Adrenal gland (tissue), 12 donors: ENCODE data around the gene PLCH2. TPM values are rescaled to one million over a fixed set of nuclear protein-coding genes. Genes with fewer than 3 reads are reported as not detected.
A peak's percentile ranks its signal among the peaks of the same experiment; 100 is the strongest.
"Not testable (repeated sequence)": the region's sequence is repeated elsewhere in the genome, so short reads cannot be mapped to it uniquely, and the experiment has no call there.

Experiments used
- DNase-seq, 7 donors: peaks; one replicate each; pipeline ENCODE4 v3.0.0-alpha.2; 2019 to 2020
- H3K27ac ChIP-seq, 5 donors: fragments of 200-600 bp; sonication (generic) in 4 of 5; 1 replicate in 3 of 5; 2 replicates in 2 of 5; pipeline versions ENCODE4 v1.5.1 to v1.8.0; 2016 to 2020; ENCODE audit warnings: mild to moderate bottlenecking in 1 of 5
- H3K27me3 ChIP-seq: fragments of 200-600 bp; 2 replicates; pipeline ENCODE4 v1.8.0; 2021
- H3K36me3 ChIP-seq, 2 donors: fragments of 200-600 bp; replicated peaks in 1 of 2; 1 replicate in 1 of 2; 2 replicates in 1 of 2; pipeline versions ENCODE4 v1.5.1 to v1.8.0; 2018 to 2022
- H3K4me1 ChIP-seq, 2 donors: fragments of 200-600 bp; replicated peaks in 1 of 2; 1 replicate in 1 of 2; 2 replicates in 1 of 2; pipeline versions ENCODE4 v1.5.1 to v1.8.0; 2018 to 2021
- H3K4me3 ChIP-seq, 4 donors: fragments of 200-600 bp; sonication (generic) in 3 of 4; one replicate each; pipeline ENCODE4 v1.5.1; 2016 to 2018
- H3K9me3 ChIP-seq, 3 donors: fragments of 200-600 bp; sonication (generic) in 1 of 3; replicated peaks in 1 of 3; 1 replicate in 2 of 3; 2 replicates in 1 of 3; pipeline versions ENCODE4 v1.5.1 to v1.8.0; 2016 to 2021
- CTCF ChIP-seq, 6 experiments: fragments of 450-650 bp in 4 of 6; fragments of 200-600 bp in 2 of 6; sonication (generic) in 1 of 6; IDR thresholded peaks; 1 replicate in 5 of 6; 2 replicates in 1 of 6; pipeline versions ENCODE4 v1.5.1 to v1.8.0; 2016 to 2021; ENCODE audit warnings: antibody characterized with exemption in 6 of 6, mild to moderate bottlenecking in 2 of 6, moderate library complexity in 1 of 6
- POLR2A ChIP-seq, 2 donors: fragments of 450-650 bp; IDR thresholded peaks; one replicate each; pipeline ENCODE4 v1.6.1; 2017; ENCODE audit warnings: antibody characterized with exemption in 2 of 2, mild to moderate bottlenecking in 2 of 2, moderate library complexity in 1 of 2
- WGBS, 4 donors: extraction: QIAGEN DNeasy Blood & Tissue Kit in 2 of 4; methylation state at CpG; one replicate each; pipeline versions ENCODE4 v1.1.5 to v1.1.7; 2013 to 2017; 5-methylcytosine and 5-hydroxymethylcytosine counted together
- intact Hi-C, 2 donors: fragments of 100-400 bp; cut with DNase I; formaldehyde crosslinking; loops; one replicate each; pipeline versions ENCODE4 v1.14.1 to v1.15.0; 2022 to 2023
- polyA plus RNA-seq, 3 donors: library from polyadenylated mRNA; stranded (reverse); fragments of 200-250 nt in 2 of 3; fragments of 350-450 nt in 1 of 3; fragmentation: Illumina TruSeq in 1 of 3; extraction: RNeasy Lipid Tissue Mini Kit (QIAGEN cat#74804) in 1 of 3; gene quantifications; one replicate each; pipeline ENCODE4 v1.2.3, GENCODE V29; 2013 to 2014
- total RNA-seq, 9 donors: library from RNA; depleted of rRNA in 4 of 9; stranded (reverse); fragments of >200 nt in 4 of 9; fragments of 120-200 nt in 1 of 9; fragmentation: NEBNext Ultra II Directional in 1 of 9; extraction: Animal tissue kit (Norgen Biotek cat#: 25700) in 1 of 9; gene quantifications; one replicate each; pipeline versions ENCODE4 v1.1.0 to v1.2.4, GENCODE V29; 2013 to 2023
- donor health status: healthy with polysubstance abuse.
- donor health status: Bipolar disorder and iron deficiency.
- donor health status: DM: yes; HTN: yes; CAD: no.
- donor health status: DM: no; HTN: no; CAD: no.
- donor health status: DM: no; HTN: no; CAD: no.
- donor health status: DM: yes; HTN: yes; CAD: no.

Gene PLCH2
- total and polyA plus RNA-seq, 12 donors: 0.22 to 66.3 (median 2.2) TPM; not detected in 1

DNA sequence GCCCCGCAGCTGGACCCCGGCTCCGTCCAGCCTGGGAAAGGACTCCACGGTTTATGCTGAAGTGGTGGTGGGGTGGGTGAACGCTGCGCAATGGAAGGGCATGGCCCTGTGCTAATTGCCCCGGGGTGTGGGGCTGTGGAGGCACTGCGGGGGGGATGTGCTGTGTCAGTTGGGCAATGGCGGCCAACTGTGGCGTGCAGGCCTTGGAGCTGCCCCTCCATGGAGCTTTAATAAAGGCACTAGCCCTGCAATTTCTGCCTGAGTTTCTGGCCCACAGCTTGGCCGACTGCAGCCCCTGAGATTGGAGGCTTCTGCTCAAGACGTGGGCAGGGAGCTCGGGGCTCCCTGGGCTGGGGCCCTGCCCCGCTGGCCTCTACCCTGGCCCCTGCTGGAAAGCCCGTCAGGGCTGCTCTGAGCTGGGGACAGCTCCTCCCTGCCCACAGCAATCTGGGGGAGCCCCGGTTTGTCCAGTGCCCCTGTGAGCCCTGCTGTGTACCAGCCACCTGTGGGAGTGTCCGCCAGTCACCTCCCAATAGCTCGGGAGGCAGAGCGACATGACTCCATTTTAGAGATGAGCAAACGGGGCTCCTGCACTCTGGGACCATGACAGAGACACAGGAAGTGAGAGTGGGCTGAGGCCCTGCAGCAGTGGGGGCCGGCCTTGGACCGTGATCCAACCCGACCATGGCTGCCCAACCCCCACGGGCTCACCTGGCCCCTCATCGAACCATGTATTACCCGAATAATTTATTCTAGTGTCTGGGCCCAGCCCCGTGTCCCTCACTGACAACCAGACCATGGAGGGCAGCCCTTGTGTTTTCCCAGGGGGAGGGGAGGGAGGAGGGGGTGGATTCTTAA, 71.3 kb downstream of the PLCH2 start:
- DNase-seq: peak in 2 of 7 donors; percentile 28 to 72
- H3K9me3 ChIP-seq: no peaks in the 10 kb centered on the region
- H3K4me1 ChIP-seq: peaks cover 41 to 50% of the 10 kb centered on the region in 2 donors
- no peak for TF ChIP-seq CTCF (IDR thresholded peaks at IDR 0.05)
- TF ChIP-seq POLR2A (IDR thresholded peaks at IDR 0.05): no peak
- peak overlapping the region in 2 of 4 donors; percentile 32 to 62 for H3K4me3 ChIP-seq
- intact Hi-C loops: loop anchor here (5.0 to 10.0 kb wide), 3 partner anchors 130 to 353 kb away; partner anchors contain the start of genes FAAP20 (in 1 of the 2) and PEX10 (in 1 of the 2)
- WGBS, 4 donors: 14 to 29% (median 25%) methylated on average over 8 to 27 of the region's 27 CpGs
- peak overlapping the region; percentile 91 to 98 (median 95) for H3K27ac ChIP-seq
- no peaks in the 10 kb centered on the region for H3K27me3 ChIP-seq
- H3K36me3 ChIP-seq: no peaks in the 10 kb centered on the region

DNA sequence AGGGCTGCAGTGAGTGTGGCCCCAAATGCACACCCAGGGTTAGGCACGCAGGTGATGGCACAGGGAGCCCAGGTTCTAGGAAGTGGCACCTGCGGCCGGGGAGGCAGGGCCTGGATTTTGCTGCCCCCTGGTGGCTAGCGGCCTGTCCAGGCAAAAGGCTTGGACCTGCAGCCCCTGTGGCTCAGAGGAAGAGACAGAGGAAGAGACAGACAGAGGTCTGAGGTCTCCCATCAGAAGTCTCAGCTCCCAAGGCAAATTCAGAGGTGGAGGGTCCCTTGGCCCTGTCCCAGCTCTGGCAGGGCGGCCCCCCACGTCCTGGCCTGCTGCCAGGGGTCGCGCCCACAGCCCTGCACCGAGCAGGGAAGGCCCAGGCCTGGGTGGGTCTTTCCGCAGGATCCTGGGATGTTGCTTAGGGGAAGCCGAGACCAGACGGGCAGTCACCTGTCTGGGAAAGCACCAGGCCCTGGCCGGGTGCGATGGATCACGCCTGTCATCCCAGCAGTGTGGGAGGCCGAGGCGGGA, 72.0 kb downstream of the PLCH2 start:
- no peaks in the 10 kb centered on the region for H3K36me3 ChIP-seq
- H3K4me1 ChIP-seq: peaks cover 41 to 50% of the 10 kb centered on the region in 2 donors
- 7 to 13% (median 11%) methylated on average over 3 to 17 of the region's 17 CpGs for WGBS, 4 donors

DNA sequence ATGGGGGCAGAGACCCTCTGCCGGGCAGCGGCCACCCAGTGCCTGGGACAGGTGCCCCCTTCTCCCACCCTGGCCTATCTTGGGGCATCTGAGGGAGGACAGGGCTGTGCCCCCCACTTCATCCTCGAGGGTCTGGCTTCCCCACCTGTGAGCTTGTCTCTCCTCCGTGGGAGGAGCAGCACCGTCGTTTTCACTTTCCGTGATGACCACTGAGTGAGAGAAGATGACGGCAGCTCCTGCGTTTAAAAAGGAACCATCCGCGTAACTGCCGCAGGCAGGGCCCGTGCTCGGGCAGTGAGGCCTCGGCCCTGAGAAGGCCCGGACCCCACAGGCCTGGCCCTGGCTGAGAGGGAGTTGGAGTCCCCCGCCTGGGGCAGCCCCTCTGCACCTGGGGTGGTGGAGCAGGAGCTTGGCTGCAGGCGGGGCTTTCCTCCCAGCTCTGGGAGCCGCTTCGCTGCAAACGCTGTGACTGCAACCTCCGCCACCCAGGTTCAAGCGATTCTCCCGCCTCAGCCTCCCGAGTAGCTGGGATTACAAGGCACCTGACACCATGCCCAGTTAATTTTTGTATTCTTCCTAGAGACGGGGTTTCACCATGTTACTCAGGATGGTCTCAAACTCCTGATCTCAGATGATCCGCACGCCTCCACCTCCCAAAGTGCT, 73.4 kb downstream of the PLCH2 start:
- not testable (repeated sequence) for H3K36me3 ChIP-seq, H3K27me3 ChIP-seq, H3K9me3 ChIP-seq, DNase-seq
- H3K4me1 ChIP-seq: peaks cover 41 to 49% of the 10 kb centered on the region in 2 donors
- WGBS, 4 donors: 77 to 88% (median 78%) methylated on average over 10 to 23 of the region's 28 CpGs
- peak overlapping the region in 1 of 4 donors; percentile 40 for H3K4me3 ChIP-seq
- intact Hi-C loops: loop anchor here (5.0 to 10.0 kb wide), 3 partner anchors 132 to 355 kb away; partner anchors contain the start of genes FAAP20 (in 1 of the 2) and PEX10 (in 1 of the 2)
- peak overlapping the region; percentile 91 to 98 (median 95) for H3K27ac ChIP-seq

More for the DNA sequence above, 72.0 kb downstream of the PLCH2 start:
- peak; percentile 82 to 94 (median 88) for DNase-seq
- TF ChIP-seq POLR2A (IDR thresholded peaks at IDR 0.05): no peak
- peak; percentile 90 to 97 (median 93) for TF ChIP-seq CTCF (IDR thresholded peaks at IDR 0.05)
- H3K9me3 ChIP-seq: no peaks in the 10 kb centered on the region
- H3K27me3 ChIP-seq: no peaks in the 10 kb centered on the region
- intact Hi-C loops: loop anchor here (5.0 to 10.0 kb wide), 3 partner anchors 131 to 353 kb away; partner anchors contain the start of genes FAAP20 (in 1 of the 2) and PEX10 (in 1 of the 2)
- peak overlapping the region; percentile 91 to 98 (median 95) for H3K27ac ChIP-seq
- H3K4me3 ChIP-seq: peak overlapping the region in 2 of 4 donors; percentile 1 to 40

DNA sequence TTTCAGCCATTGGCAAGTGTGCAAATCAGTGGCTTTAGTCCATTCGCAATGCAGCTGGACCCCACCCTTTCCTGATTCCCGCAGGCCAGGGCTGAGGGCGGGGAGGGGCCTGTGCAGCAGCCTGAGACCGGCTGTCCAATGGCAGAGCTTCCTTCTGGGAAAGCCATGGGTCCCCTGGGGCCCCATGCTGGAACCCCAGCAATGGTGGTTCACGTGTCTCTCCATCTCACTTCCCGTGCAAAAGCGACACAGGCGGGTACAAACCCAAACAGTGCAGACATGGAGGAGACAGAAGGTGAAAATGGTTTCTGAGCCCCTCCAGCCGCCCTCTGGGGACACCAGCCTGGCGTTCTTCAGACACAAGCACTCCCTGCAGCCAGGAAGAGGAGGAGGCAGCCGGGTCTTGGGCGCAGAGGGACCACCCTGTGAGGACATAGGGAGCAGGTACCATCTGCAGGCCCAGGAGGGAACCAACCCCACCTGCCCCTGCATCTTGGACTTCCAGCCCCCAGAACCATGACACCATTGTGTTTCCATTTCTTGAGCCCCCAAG, 74.3 kb downstream of the PLCH2 start:
- H3K36me3 ChIP-seq, H3K9me3 ChIP-seq, H3K27me3 ChIP-seq, H3K4me3 ChIP-seq, intact Hi-C loops, DNase-seq: not testable (repeated sequence)
- 65 to 75% (median 70%) methylated on average over 7 to 10 of the region's 12 CpGs for WGBS, 4 donors
- peaks cover 37 to 48% of the 10 kb centered on the region in 2 donors for H3K4me1 ChIP-seq
- H3K27ac ChIP-seq: peak overlapping the region in 1 of 5 donors; percentile 14

DNA sequence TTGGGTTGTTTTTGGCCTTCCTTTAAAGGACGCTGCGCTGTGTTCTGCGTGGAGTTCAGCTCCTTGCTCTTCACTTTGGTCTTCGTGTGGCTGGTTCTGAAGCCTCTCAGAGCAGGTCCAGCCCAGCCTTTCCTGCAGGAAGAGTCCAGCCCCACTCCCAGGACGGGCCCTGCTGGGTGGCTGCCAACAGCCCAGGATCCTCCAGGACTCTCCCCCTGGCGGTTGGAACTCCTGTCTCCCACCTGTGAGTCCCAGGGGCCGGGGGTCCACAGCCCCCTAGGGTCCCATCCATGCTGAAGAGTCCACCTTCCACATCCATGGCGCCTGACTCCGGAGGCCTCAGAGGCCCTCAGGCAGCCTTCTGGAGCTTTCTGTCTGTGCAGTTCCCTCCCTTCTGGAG, 75.5 kb downstream of the PLCH2 start:
- peak in 1 of 7 donors; percentile 45 for DNase-seq
- WGBS, 4 donors: 68 to 72% (median 70%) methylated on average over 6 to 9 of the region's 9 CpGs
- peak overlapping the region in 1 of 5 donors; percentile 58 for H3K27ac ChIP-seq
- peaks cover 35 to 43% of the 10 kb centered on the region in 2 donors for H3K4me1 ChIP-seq
- H3K36me3 ChIP-seq, H3K4me3 ChIP-seq, intact Hi-C loops, H3K9me3 ChIP-seq, H3K27me3 ChIP-seq: not testable (repeated sequence)
